GM21447 (cell line): ENCODE results near the gene GYPC.
"Not testable (repeated sequence)": the region's sequence is repeated elsewhere in the genome, so short reads cannot be mapped to it uniquely, and the experiment has no call there.

Experiments
- ATAC-seq: cut with Tn5 transposase; IDR thresholded peaks from one replicate; pipeline ENCODE4 v1.9.1; 2021; ENCODE audit not compliant: unreplicated experiment

GYPC gene

GRCh38 chr2:126696644-126697520 is 40.9 kb downstream of the GYPC start:
- no peak for ATAC-seq

- no peak for ATAC-seq
Observed at GRCh38 chr2:126698376-126698775, 42.4 kb downstream of the GYPC start.

DNA sequence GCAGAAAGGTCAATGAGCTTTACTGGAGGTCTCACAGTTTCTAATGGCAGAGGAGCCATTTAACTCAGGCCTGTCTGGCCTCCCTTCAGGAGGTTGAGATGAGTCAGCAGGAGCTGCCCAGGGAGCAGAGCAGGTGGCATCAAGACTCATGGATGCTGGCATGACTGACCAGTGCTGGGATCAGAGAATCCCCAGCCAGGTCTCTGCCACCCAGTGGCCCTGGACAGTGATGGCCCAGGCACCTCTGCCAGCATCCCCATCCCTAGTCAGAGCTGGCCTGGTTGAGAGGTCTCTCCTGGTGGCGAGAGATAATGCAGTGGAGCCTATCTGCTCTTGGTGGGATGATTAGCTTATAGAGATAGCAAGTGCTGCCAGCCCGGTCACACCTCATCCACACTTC is 43.1 kb downstream of the GYPC start:
- ATAC-seq = no peak

GRCh38 chr2:126699716-126700581 is 44.0 kb downstream of the GYPC start:
- no peak for ATAC-seq

- no peak for ATAC-seq
Observed at GRCh38 chr2:126700677-126701076, 44.7 kb downstream of the GYPC start.

DNA sequence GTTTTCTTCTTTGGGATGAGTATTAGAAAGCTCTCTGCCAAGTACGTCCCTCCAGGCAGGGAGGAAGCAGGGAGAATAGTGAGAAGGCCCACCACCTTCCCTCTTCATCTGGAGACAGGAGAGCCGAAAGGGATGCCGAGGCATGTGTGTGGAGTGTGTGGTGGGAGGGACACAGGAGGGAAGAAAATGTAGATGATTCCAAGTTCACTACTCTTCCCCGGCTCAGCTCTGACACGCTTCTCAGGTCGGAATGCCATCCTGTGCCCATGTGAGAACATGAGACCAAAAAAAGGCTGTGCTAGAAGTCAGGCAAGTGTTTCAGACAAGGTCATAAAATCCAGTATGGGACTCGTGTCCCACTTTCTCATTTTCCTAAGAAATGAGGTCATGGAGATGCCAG is 47.4 kb downstream of the GYPC start:
- ATAC-seq = no peak

DNA sequence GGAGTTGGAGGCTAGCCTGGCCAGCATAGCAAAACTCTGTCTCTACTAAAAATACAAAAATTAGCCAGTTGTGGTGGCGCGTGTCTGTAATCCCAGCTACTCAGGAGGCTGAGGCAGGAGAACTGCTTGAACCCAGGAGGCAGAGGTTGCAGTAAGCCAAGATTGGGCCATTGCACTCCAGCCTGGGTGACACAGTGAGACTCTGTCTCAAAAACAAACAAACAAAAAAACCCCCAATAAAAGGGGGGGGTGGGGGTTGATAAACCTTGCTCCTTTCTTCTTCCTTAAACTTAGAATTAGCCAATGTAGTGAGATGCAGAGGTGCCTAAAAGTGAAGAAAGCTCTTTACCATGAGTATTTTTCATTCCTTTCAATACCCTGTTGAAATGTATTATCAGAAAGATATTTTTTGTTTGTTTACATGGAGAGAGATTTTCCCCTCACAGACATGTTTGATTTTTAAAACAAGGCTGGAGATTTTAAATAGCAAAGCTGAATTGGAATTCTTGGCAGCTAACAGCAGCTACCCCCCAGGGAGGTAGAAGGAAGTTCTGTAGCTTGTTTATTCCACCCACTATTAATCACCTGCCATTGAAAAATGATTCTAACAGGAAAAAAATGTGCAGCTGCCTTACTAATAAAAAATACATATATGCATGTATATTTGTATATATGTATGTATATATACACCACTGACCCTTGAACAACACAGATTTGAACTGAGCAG is 48.6 kb downstream of the GYPC start:
- ATAC-seq = no peak

- ATAC-seq = no peak
Observed at GRCh38 chr2:126707191-126707590, 51.2 kb downstream of the GYPC start.

GRCh38 chr2:126707941-126708340 is 52.0 kb downstream of the GYPC start:
- ATAC-seq = no peak

- ATAC-seq = no peak
Observed at GRCh38 chr2:126714191-126714965, 58.4 kb downstream of the GYPC start.

GRCh38 chr2:126715111-126715510 is 59.2 kb downstream of the GYPC start:
- no peak for ATAC-seq

GRCh38 chr2:126715576-126716406 is 59.8 kb downstream of the GYPC start:
- no peak for ATAC-seq

GRCh38 chr2:126717277-126717676 is 61.3 kb downstream of the GYPC start:
- ATAC-seq = not testable (repeated sequence)

DNA sequence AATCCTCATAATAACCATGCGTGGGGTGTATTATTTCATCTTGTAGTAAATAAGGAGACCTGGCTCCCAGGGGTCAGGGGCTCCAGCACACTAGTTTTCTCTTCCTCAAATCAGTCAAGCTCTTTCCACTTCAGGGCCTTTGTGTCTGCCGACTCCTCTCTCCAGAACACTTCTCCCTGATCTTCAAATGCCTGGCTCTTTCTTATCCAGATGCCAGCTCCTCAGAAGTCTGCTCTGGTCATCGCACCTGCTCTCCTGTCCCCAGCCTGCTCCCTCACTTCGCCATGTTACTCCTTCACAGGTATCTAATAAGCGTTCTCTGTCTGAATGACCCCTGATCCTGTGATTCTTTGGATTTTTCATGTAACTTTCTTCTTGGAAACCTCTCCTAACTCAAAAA is 62.0 kb downstream of the GYPC start:
- no peak for ATAC-seq

DNA sequence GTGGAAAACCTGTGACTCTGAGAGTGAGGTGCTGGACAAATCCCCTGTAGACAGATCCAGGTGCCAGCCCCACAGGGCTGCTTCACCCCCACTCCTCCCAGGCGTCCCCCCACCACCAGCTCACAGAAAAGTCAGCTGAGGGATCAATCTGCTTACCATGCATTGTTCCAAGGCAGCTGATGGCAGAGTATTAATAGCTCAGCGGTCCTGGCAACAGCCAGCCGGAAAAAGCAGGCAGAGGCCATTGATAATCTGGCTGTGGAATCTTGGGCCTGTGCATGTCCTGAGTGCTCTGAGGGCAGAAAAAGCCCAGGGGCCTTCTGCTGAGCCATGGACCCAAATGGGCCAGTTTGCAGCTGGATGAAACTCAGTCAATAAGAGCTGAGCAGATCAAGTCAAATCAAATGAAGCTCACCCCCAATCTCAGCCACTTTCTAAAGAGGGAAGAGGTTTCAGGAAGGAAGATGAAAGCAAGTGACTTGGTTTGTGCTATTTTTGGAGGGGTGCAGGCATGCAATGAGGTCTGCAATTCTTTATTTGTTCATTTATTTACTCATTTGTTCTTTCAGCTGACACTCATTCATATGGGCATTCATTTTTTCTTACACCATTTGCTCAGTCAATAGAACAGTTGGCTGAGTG is 63.4 kb downstream of the GYPC start:
- no peak for ATAC-seq

GRCh38 chr2:126719833-126720351 is 63.9 kb downstream of the GYPC start:
- no peak for ATAC-seq

DNA sequence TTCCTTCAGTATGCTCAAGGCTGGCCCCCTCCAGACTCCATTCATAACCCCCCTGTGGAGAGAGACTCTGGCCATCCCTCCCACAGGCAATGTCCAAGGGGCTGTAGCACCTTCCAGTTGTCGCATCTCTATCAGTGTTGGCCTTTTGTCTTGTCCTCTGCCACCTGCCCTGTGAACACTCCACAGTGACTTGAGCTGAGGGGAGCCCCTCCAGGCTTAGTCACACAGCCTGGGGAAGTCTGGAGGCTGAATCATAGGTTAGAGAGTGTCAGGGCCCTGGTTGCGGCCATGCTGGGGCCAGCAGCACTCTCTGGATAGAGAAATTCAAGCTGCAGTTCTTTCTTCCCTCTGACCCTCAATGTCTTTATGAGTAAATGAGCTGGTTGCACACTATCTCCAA is 64.7 kb downstream of the GYPC start:
- ATAC-seq = no peak

DNA sequence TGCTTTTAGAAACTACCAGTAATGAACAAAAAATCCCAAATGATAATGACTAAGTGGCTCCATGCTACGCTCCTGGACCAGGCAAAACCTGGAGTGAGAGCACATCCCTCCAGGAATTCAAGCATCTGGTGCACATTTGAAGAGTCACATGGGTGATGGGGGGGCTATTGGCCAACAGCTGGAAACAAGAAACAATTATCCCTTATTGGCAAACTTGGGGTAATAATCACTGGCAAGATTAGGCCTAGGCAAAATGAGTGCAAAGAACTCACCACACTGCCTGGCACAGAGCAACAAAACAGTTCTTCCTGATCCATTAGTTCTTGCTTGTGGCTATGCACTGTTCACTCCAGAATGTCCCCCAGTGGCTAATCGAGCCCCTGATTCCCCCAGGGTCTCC is 66.1 kb downstream of the GYPC start:
- no peak for ATAC-seq

DNA sequence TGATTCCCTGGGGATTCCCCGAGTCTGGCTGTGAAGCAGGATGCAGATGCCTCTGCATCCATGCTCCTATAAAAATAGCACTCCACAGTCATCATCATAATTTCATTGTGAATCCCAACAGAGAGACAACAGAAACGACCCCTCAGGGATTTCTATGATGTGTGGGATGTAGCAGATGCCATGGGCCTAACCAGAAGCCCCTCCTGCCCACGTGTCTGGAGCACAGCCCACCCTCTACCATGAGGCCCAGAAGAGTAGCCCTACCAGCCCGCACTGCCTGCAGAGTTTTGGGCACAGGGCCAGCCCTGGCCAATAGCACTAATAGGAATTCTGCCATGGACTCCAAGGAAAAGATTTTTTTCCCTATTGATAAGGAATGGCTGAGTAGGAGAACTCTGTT is 66.6 kb downstream of the GYPC start:
- ATAC-seq = no peak
